NCI-H1417 (cell line): Measurements from ENCODE around the gene DEAF1.

Experiments
- DNase-seq, 3 experiments: peaks; one replicate each; lab custom pipeline; 2025; lab: John Stamatoyannopoulos, UW

DEAF1 gene

GRCh38 chr11:721741-722345, 26.8 kb upstream of the DEAF1 start:
- DNase-seq: peak; percentile 29 to 47 (median 34)

- DNase-seq: peak in 1 of 3 experiments; percentile 19
Observed at GRCh38 chr11:721247-721740, 26.3 kb upstream of the DEAF1 start.

GRCh38 chr11:720642-721246, 25.7 kb upstream of the DEAF1 start:
- DNase-seq: peak in 1 of 3 experiments; percentile 33

- no peak for DNase-seq
Observed at GRCh38 chr11:720017-720641, 25.1 kb upstream of the DEAF1 start.

GRCh38 chr11:719214-720016, 24.4 kb upstream of the DEAF1 start:
- DNase-seq: no peak

GRCh38 chr11:714436-714835, 19.4 kb upstream of the DEAF1 start:
- no peak for DNase-seq

GRCh38 chr11:709109-709997, 14.3 kb upstream of the DEAF1 start:
- no peak for DNase-seq

- DNase-seq: no peak
Observed at GRCh38 chr11:708511-708910, 13.5 kb upstream of the DEAF1 start.

- DNase-seq: no peak
Observed at GRCh38 chr11:707817-708420, 12.9 kb upstream of the DEAF1 start.

GRCh38 chr11:706957-707816, 12.2 kb upstream of the DEAF1 start:
- DNase-seq: no peak

GRCh38 chr11:706439-706956, 11.5 kb upstream of the DEAF1 start:
- no peak for DNase-seq

GRCh38 chr11:705646-706438, 10.8 kb upstream of the DEAF1 start, which contains the start of gene EPS8L2:
Gene EPS8L2 (plus strand): TSS chr11:706231. CDS start chr11:709408, 3,177 bp downstream.
- no peak for DNase-seq

- DNase-seq: no peak
Observed at GRCh38 chr11:704781-705645, 10.0 kb upstream of the DEAF1 start.

GRCh38 chr11:704228-704674, 9.2 kb upstream of the DEAF1 start:
- DNase-seq: no peak

GRCh38 chr11:703506-703905, 8.5 kb upstream of the DEAF1 start:
- DNase-seq: no peak

- DNase-seq: no peak
Observed at GRCh38 chr11:702462-703461, 7.7 kb upstream of the DEAF1 start.
